Fibroblast of lung (primary cell): ENCODE measurements around the gene LSMEM2.

Source experiments
- CTCF ChIP-seq, 2 donors: IDR thresholded peaks in 1 of 2; conservative IDR thresholded peaks in 1 of 2; 1 replicate in 1 of 2; 2 replicates in 1 of 2; pipeline ENCODE4 v1.5.1; 2011 to 2012; ENCODE audit warnings: low read length in 2 of 2, control low read depth in 1 of 2, inconsistent platforms in 1 of 2, low read depth in 1 of 2, mild to moderate bottlenecking in 1 of 2
- EZH2 ChIP-seq: IDR thresholded peaks from 2 replicates; pipeline ENCODE4 v1.5.1; 2012; ENCODE audit warnings: low read length, control low read depth, mild to moderate bottlenecking; ENCODE audit errors: missing control alignments

DNA sequence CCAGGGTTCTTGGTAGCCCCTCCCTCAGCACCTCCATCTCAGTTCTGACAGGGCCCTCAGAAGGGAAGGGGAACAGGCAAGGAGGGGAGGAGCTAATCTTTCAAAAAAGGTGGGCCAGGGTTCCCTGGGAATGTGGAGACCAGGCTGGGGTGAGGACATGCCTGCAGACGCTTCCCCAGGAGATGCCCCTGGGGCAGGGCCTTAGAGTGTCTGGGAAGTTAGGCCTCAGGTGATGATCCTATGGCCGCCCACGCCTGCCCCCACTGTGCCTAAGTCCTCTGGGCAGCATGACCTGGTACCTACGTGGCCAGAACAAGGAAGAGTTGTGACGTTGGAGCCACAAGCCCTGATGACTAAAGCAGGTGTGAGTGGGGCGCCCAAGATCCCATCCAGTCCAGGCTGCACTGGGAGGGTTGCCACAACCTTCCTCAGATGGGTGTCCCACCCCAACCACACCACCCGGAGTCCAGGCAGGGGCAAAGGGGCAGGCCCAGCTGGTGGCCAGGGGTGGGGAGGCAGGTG lies 13.9 kb upstream of the LSMEM2 start:
- TF ChIP-seq CTCF (conservative IDR thresholded peaks at IDR 0.05 in 1 of 2, IDR thresholded peaks at IDR 0.05 in 1 of 2; ENCODE audit: low read depth in 1 of 2, low read length in 2 of 2) (no peak), EZH2 (no peak)
